ENCODE data around the gene PIAS4.
"Not testable (repeated sequence)": the region's sequence is repeated elsewhere in the genome, so short reads cannot be mapped to it uniquely, and the experiment has no call there.

Gene PIAS4, protein sequence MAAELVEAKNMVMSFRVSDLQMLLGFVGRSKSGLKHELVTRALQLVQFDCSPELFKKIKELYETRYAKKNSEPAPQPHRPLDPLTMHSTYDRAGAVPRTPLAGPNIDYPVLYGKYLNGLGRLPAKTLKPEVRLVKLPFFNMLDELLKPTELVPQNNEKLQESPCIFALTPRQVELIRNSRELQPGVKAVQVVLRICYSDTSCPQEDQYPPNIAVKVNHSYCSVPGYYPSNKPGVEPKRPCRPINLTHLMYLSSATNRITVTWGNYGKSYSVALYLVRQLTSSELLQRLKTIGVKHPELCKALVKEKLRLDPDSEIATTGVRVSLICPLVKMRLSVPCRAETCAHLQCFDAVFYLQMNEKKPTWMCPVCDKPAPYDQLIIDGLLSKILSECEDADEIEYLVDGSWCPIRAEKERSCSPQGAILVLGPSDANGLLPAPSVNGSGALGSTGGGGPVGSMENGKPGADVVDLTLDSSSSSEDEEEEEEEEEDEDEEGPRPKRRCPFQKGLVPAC

DNA sequence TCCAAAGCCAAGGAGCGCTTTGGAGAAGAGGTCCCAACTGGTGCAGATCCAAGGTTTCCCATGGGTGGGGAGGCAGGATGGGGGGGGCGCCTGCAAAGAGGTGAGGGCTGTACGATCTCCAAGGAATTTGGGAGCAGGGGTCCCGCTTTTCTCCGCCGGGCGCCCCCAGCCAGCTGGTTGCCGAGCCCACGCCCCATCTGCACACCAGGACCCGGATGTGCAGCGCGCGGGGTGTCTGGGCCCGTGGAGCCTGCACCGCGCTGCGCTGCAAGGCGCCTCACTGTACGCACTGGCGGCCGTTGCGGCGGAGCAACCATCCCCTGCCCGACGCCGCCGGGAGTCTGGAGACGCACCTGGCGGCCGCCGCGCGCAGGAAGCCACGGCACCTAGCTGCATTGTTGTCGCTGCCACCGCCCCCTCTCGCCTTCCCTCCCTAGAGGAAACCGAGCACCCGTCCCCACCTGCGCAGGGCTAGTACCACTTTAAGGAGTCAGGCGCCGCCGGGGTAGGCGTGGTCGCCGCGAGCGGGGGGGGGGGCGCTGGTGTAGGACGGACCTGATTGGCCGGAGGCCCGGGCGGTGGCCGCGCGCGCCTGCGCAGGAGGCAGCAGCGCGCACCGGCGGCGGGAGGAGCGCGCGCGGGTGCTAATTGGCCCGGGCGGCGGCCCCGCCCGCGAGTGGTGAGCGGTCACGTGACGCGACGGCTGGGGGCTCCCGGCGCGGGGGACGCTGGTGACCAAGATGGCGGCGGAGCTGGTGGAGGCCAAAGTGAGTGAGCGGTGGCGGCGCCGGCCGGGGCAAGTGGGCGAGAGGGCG lies at the start of gene PIAS4:
Gene PIAS4, plus strand, starts transcription at position 716 of the 815 bp plus-strand sequence. Its CDS starts 25 bp downstream, at position 741.
- H3K4me1 Mint-ChIP-seq = peaks cover 23 to 37% of the 10 kb centered on the region in 2 donors
- H3K36me3 Mint-ChIP-seq = peaks cover 5 to 6% of the 10 kb centered on the region in 2 donors
- peak within 1 kb of the TSS; percentile 92 for H3K27ac Mint-ChIP-seq

DNA sequence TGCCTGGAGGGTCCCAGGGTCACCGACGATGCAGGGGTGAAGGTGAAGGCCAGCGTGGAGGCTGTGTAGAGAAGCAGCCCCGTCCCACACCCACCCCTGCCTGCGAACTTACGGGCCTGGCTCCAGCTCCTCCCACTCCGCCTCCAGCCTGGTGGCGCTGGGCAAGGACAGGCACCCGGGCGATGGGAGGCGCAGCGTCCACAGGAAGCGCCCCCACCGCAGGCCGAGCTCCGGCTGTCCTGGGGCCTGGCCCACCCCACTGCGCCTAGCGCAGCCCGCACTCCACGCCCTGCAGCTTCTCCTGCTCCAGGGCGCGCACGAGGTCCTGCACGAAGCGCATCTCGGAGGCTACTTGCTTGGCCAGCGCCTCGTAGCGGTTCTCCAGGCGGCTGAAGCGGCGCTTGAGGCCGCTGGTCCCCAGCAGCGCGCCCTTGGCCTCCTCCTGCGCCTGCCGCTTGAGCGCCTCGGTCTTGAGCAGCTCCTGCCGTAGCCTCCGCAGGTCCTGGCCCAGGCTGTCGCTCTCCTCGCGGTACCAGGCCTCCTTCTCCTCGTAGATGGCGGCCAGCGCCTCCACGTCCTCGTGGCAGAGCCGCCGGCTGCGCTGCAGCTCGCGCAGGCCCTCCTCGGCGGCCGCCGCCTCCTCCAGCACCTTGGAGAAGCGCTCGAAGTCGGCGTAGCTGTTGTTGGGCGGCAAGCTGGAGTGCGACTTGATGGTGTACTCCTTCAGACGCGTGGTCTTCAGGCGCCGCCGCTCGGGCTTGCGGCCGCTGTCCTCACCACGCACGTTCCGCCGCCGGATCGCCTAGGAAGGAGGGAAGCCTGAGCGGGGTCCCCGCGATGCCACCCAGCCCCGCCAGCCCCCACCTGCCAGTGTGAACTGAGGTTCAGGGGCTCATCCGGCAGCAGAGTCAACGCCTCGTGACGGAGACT lies 48.4 kb upstream of the PIAS4 start:
- peaks cover 38 to 39% of the 10 kb centered on the region in 2 donors for H3K36me3 Mint-ChIP-seq
- H3K27me3 Mint-ChIP-seq = no peaks in the 10 kb centered on the region
- no peak overlapping the region for H3K27ac Mint-ChIP-seq
- no peak for ATAC-seq (replicated peaks)
- no peak overlapping the region for H3K4me3 Mint-ChIP-seq
- H3K4me1 Mint-ChIP-seq = peaks cover 0 to 3% of the 10 kb centered on the region in 2 donors
- DNase-seq = no peak
- no peaks in the 10 kb centered on the region for H3K9me3 Mint-ChIP-seq

More for the DNA sequence above, at the start of gene PIAS4:
- H3K27me3 Mint-ChIP-seq = no peaks in the 10 kb centered on the region
- H3K9me3 Mint-ChIP-seq = no peaks in the 10 kb centered on the region
- peak; percentile 94 to 96 for ATAC-seq (replicated peaks)
- H3K4me3 Mint-ChIP-seq = peak within 1 kb of the TSS; percentile 89 to 93
- peak; percentile 93 for DNase-seq

DNA sequence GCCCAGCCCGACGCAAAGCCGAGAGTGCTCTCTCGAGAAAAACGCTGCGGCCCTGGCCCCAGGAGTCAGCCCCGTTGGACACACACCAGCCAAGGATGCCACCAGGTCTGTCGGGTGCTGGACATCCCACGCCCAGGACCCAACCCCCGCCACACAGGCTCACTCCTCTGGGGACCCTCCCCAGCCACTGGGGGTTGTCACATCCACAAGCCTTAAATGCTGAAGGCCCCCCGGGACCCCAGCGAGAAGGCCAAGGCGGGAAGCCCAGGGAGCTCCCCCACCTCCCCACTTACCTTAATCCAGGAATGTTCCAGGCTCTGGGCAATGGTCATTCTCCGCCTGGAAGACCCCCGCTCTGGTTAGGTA lies 47.8 kb upstream of the PIAS4 start:
- no peaks in the 10 kb centered on the region for H3K9me3 Mint-ChIP-seq
- H3K27ac Mint-ChIP-seq = no peak overlapping the region
- peaks cover 0 to 3% of the 10 kb centered on the region in 2 donors for H3K4me1 Mint-ChIP-seq
- DNase-seq (no peak), ATAC-seq (replicated peaks) (no peak)
- no peaks in the 10 kb centered on the region for H3K27me3 Mint-ChIP-seq
- peaks cover 40% of the 10 kb centered on the region in 2 donors for H3K36me3 Mint-ChIP-seq
- H3K4me3 Mint-ChIP-seq = no peak overlapping the region

DNA sequence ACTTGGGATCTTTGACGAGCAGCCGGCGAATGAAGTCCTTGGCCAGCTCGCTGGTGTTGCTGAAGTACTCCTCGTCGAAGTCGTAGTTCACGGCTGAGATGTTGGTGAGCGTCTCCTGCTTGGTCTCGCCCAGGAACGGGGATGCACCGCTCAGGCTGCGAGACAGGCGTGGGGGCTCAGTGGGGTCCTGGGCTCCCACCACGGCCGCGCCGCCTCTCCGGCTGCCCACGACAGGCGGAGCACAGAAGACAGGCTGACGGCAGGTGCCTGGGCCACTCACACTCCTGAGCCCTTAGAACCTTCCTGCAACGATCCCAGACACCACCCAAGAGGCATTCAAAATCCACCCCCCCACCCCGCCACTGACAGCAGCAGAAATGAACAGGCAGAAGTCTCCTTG lies 46.5 kb upstream of the PIAS4 start:
- no peaks in the 10 kb centered on the region for H3K27me3 Mint-ChIP-seq
- DNase-seq = no peak
- no peaks in the 10 kb centered on the region for H3K9me3 Mint-ChIP-seq
- ATAC-seq (replicated peaks) = no peak
- H3K36me3 Mint-ChIP-seq = peaks cover 35 to 39% of the 10 kb centered on the region in 2 donors
- H3K4me3 Mint-ChIP-seq = no peak overlapping the region
- no peaks in the 10 kb centered on the region for H3K4me1 Mint-ChIP-seq
- H3K27ac Mint-ChIP-seq = no peak overlapping the region

DNA sequence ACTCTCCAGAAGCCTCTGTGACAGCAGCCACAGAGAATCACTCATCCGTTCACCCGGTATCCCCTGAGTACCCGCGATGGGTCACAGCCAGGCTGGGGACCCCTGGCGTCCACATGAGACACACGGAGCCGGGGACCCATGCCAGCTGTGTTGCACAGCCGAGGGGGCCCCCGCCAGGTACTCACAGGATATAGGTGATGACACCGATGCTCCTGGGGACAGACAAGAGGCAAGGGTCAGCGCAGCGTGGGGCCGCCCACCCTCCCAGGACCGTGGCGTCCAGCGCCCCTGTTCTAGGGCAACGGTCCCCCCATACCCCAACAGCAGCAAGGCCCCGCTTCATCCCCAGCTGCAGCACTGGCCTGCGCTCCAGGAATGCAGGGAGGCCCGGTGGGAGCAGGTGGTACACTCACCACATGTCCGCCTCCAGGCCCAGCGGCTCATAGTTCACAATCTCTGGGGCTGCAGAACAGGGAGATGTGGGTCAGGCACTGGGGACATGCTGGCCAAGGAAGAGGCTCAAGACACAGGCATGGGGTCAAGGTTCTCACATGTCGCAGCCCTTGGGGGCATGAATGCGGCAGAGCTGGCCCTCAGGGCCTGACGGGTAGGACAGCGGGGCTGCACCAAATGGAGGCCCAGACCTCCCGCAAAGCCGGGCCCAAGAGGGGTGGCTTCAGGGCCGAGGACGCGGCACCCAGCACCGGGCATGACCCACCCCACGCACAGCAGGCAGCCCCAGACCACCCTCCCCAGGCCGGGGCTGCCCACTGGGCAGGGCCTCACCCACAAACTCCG lies 43.9 kb upstream of the PIAS4 start:
- Mint-ChIP-seq H3K9me3 (no peaks in the 10 kb centered on the region), H3K36me3 (peaks cover 28 to 38% of the 10 kb centered on the region in 2 donors)
- ATAC-seq (replicated peaks) = no peak

DNA sequence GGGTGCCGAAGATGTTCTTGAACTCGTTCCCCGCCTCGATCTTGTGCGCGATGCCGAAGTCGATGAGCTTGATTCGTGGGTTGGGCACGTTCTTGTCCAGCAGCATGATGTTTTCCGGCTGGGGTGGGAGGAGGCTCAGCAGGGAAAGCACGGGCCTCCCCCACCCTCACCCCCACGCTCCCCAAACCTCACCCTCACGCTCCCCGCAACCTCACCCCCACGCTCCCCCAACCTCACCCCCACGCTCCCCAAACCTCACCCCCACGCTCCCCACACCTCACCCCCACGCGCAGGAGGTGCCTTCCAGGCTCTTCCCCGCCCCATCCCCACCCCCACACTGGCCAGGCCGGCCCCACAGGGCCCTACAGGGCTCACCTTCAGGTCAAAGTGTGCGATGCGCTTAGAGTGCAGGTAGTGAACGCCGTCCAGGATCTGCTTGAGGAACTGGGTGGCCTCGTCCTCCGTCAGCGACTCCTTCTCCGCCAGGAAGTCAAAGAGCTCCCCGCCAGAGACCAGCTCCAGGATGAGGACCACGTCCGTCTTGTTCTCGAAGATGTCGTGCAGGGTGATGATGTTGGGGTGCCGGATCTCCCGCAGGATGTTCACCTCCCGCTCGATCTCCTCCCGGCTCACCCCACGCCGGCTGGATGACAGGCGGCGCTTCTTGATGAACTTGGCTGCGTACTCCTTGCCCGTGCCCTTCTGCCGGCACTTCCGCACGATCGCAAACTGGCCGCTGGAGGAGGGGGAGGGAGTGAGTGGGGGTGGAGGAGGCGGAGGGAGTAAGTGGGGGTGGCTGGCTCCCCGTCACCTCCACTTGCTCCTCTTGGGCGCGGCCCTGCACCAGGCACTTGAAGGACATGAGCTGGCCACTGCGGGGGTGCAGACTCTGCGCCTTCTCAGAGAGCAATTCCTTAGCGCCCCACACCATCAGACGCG lies 43.0 kb upstream of the PIAS4 start:
- Mint-ChIP-seq H3K4me1 (peaks cover 7 to 20% of the 10 kb centered on the region in 2 donors), H3K9me3 (no peaks in the 10 kb centered on the region), H3K27ac (no peak overlapping the region), H3K27me3 (no peaks in the 10 kb centered on the region), H3K4me3 (no peak overlapping the region), H3K36me3 (peaks cover 28 to 41% of the 10 kb centered on the region in 2 donors)
- DNase-seq = no peak
- ATAC-seq (replicated peaks) = no peak

More for the DNA sequence above, 43.9 kb upstream of the PIAS4 start:
- DNase-seq = no peak
- H3K27ac Mint-ChIP-seq = no peak overlapping the region
- no peaks in the 10 kb centered on the region for H3K27me3 Mint-ChIP-seq
- peaks cover 5 to 12% of the 10 kb centered on the region in 2 donors for H3K4me1 Mint-ChIP-seq
- H3K4me3 Mint-ChIP-seq = no peak overlapping the region

DNA sequence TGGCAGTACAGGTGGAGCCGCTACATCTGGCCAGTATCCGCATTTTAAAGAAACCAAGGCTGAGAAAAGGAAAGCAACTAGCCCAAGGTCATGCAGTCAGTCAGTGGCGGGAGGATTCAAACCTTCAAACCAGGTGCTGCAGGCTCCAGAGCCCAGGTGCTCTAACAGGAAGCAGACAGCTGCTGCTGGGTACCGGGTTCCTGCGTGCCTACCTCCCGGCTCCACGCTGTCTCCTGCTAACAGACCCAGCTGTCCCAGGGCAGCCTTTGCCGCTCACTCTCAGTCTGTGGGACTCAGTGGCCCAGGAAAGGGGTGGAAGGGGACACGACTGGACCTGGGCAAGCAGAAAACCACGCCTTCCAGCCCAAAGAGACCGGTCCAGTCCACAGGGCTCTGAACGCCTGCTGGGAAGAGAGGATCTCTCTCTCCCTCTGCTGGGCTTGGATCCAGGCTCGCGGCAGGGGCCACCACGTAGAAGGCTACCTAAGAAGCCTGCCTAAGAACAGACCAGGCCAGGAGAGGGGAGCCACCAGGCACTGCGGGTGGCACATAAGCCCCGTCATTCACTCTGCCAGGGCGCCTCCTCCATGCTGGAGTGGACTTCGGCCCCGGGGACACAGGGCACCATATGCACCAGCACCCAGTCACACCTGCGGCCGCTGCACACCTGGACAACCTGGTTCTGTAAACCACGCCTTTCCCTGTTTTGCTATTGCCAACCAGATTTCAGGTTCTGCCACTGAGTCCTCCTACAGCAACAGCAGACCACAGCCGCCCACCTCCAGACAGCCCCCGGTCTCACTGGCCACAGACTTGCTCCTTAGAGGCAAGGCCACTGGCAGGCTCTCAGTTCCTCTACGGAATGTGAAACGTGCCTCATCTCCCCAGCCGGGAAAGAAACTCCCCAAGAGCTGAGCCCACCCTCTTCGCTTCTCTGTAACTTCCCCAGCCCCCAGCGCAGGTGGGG lies 41.2 kb upstream of the PIAS4 start:
- Mint-ChIP-seq H3K4me3 (no peak overlapping the region), H3K36me3 (peaks cover 29 to 48% of the 10 kb centered on the region in 2 donors), H3K9me3 (no peaks in the 10 kb centered on the region), H3K27me3 (no peaks in the 10 kb centered on the region), H3K4me1 (peaks cover 16 to 37% of the 10 kb centered on the region in 2 donors), H3K27ac (no peak overlapping the region)
- ATAC-seq (replicated peaks) (no peak), DNase-seq (no peak)

DNA sequence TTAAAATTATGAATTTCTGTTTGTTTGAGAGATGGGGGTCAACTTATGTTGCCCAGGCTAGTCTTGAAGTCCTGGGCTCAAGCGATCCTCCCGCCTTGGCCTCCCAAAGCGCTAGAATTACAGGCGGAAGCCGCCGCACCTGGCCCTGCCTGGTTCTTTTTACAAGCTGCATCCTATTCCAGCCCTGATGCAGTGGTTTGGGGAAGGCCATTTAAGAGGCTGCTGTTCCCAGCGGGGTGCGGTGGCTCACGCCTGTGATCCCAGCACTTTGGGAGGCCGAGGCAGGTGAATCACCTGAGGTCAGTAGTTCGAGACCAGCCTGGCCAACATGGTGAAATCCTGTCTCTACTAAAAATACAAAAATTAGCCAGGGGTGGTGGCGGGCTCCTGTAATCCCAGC lies 39.6 kb upstream of the PIAS4 start:
- not testable (repeated sequence) for H3K9me3 Mint-ChIP-seq; H3K4me3 Mint-ChIP-seq; H3K27me3 Mint-ChIP-seq; H3K27ac Mint-ChIP-seq; DNase-seq; ATAC-seq (replicated peaks)
- peaks cover 17 to 39% of the 10 kb centered on the region in 2 donors for H3K4me1 Mint-ChIP-seq
- H3K36me3 Mint-ChIP-seq = peaks cover 23 to 39% of the 10 kb centered on the region in 2 donors

DNA sequence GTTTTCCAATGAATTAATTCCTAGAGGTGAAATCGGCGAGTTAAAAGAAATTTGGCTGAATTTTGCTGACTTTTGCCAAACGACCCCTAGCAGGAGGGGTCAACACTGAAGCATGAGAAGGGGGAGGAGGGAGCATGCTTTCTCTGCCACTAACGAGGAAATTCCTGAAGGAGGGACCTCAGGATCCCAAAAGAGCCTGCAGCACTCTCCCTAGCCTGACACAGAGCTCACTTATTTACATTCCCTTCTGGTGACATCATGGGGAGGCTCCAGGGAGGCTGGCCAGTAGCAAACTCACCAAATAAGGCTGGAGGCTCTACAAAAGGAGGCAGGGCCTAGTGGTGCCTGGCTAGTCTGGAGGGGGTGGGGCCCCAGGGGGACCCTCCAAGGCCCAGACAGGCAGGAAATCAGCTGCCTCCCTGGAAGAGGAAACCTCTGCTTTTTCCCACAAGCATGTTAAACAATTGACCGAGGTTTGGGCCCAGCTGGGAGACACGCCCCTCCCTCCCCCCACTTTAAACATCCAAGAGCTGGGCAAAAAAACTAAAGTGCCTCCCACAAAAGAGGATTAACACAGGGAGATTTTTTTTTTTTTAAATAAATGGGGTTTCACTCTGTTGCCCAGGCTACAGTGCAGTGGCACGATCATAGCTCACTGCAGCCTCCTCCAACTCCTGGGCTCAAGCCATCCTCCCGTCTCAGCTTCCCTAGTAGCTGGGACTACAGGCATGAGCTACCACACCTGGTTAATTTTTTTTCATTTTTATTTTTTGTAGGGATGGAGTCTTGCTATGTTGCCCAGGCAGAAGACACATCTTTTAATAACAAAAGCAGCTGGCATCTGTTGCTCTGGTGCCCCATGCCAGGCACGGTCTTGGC lies 38.7 kb upstream of the PIAS4 start:
- ATAC-seq (replicated peaks) = no peak
- DNase-seq = no peak
- no peak overlapping the region for H3K27ac Mint-ChIP-seq
- H3K27me3 Mint-ChIP-seq = no peaks in the 10 kb centered on the region
- H3K36me3 Mint-ChIP-seq = peaks cover 15 to 31% of the 10 kb centered on the region in 2 donors
- H3K4me3 Mint-ChIP-seq = peak overlapping the region; percentile 97 to 98
- H3K9me3 Mint-ChIP-seq = no peaks in the 10 kb centered on the region
- H3K4me1 Mint-ChIP-seq = peaks cover 17 to 39% of the 10 kb centered on the region in 2 donors

DNA sequence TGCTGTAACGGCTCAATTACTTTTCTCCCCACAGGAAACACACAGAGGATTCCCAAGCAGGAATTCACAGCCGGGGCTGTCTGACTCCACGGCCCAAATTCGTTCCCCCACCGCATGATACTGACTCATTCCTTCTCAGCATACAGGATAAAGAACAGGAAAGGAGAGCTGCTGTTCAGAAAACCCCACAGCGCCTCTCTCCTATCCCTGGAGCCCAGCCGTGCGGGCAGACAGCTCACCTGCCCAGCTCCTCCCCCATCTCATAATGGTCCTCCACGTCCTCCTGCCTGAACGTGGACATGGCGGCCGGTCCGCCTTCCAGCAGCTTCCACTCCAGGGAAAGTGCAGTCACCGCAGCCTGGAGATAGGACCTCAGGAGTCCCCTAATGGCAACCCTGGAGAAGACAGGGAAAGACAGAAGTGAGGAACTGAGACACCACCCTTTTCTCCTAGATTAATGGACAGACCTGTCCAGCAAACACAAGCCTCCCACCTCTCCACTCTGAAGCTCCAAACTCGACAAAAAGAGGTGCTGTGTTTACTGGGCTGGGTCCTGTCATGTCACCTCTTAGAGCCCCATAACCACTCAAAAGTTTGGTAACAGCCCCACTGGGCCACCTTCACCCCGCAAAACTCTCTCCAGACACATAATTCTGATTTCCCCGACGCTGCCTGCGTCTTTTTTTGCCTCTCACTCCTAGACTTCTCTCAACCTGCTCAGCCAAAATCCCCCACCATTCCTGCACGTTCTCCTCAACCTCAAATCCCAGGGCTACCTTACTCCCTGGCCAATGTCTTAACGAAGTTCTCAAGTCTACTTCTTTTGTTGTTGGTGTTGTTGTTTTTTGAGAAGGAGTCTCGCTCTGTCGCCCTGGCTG lies 37.9 kb upstream of the PIAS4 start:
- Mint-ChIP-seq H3K27me3 (no peaks in the 10 kb centered on the region), H3K9me3 (no peaks in the 10 kb centered on the region), H3K4me3 (peak overlapping the region; percentile 97 to 98), H3K4me1 (peaks cover 17 to 39% of the 10 kb centered on the region in 2 donors), H3K27ac (peak overlapping the region; percentile 56), H3K36me3 (peaks cover 13 to 28% of the 10 kb centered on the region in 2 donors)
- no peak for DNase-seq
- ATAC-seq (replicated peaks) = no peak

Data from stimulated activated naive B cell treated with anti-CD40 and anti-IgM and Interleukin-4, amounts not matched to agents 10 μg/mL and 1 μg/mL and 100 μg/mL, for 72 hours (primary cell).